Body of pancreas (tissue), 4 donors: Measurements from ENCODE around the gene PXDN. TPM values are rescaled to one million over a fixed set of nuclear protein-coding genes. Genes with fewer than 3 reads are reported as not detected.

ENCODE experiments used
- ATAC-seq: fragments of 150-250 bp; one replicate; pipeline ENCODE4 v1.9.1; 2016
- DNase-seq, 4 donors: peaks; one replicate each; pipeline ENCODE4 v3.0.0-alpha.2; 2019
- H3K27ac ChIP-seq, 4 donors: fragments of 200-600 bp; sonication (generic); 1 replicate in 3 of 4; 2 replicates in 1 of 4; pipeline versions ENCODE4 v1.5.1 to v1.6.1; 2016 to 2019; ENCODE audit warnings: mild to moderate bottlenecking in 1 of 4, mixed read lengths in 1 of 4, moderate library complexity in 1 of 4
- H3K27me3 ChIP-seq, 2 donors: fragments of 200-600 bp; sonication (generic); one replicate each; pipeline ENCODE4 v1.6.0; 2016; ENCODE audit warnings: mild to moderate bottlenecking in 1 of 2
- H3K36me3 ChIP-seq, 2 donors: fragments of 200-600 bp; sonication (generic); replicated peaks in 1 of 2; 2 replicates each; pipeline ENCODE4 v1.5.1; 2016; ENCODE audit warnings: low read depth in 2 of 2; ENCODE audit not compliant: insufficient read depth in 1 of 2
- H3K4me1 ChIP-seq: fragments of 200-600 bp; sonication (generic); one replicate; pipeline ENCODE4 v1.6.0; 2016
- H3K4me3 ChIP-seq, 2 donors: fragments of 200-600 bp; sonication (generic); 1 replicate in 1 of 2; 2 replicates in 1 of 2; pipeline ENCODE4 v1.5.1; 2016 to 2019
- H3K9me3 ChIP-seq, 3 donors: fragments of 200-600 bp; sonication (generic); 1 replicate in 2 of 3; 2 replicates in 1 of 3; pipeline ENCODE4 v1.5.1; 2016
- POLR2A ChIP-seq, 3 donors: fragments of 450-650 bp; IDR thresholded peaks; one replicate each; pipeline ENCODE4 v1.6.1; 2016; ENCODE audit warnings: antibody characterized with exemption in 3 of 3, mild to moderate bottlenecking in 2 of 3
- WGBS, 2 donors: methylation state at CpG; one replicate each; pipeline ENCODE4 v1.1.5; 2017; 5-methylcytosine and 5-hydroxymethylcytosine counted together
- intact Hi-C: fragments of 100-400 bp; cut with DNase I; formaldehyde crosslinking; loops from one replicate; pipeline ENCODE4 v1.15.1; 2023
- total RNA-seq, 2 donors: library from RNA; depleted of rRNA; stranded (reverse); fragments of >200 nt; gene quantifications; one replicate each; pipeline ENCODE4 v1.1.0, GENCODE V29; 2016
- TF ChIP-seq, protein P1 (sequence below), 7 experiments: fragments of 450-650 bp in 4 of 7; fragments of 200-600 bp in 3 of 7; sonication (generic) in 3 of 7; IDR thresholded peaks; one replicate each; pipeline ENCODE4 v1.5.1; 2016 to 2019; ENCODE audit warnings: antibody characterized with exemption in 7 of 7

The PXDN gene
- total RNA-seq, 2 donors from 2014 or later: 7.0 to 41.9 TPM

DNA sequence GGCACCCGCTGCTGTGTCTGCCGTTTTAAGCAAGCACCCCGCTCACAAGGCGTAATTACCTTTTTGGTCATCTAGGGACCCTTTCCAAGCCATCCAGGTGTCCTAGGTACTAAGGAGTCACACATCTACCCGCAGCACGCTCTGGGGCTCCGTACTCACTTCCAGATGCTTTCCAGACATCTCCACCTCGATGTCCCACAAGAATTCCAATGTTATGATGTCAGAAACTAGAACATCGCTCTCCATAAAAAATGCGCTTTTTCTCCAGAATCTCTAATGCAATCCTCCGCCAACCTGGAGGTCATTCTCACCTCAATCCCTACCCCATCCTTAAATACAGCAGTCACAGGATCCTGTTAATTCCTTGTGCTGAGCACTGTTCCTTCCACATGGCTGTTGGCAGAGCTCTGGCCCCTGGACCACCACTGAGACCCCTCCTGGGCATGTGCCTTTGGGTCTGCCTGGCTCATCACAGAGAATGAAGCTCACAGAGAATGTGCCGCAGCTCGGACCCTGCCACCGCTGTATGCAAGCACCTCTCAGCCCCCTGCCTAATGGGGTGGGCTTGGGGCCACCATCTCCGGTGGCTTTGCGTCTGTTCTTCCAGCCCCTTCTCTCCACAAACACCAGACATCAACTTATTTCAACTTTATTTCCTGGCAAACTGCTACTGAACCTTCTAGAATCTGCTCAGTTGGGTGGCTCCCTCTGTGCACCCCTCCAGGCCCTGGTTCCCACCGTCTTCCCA, 4.6 kb upstream of the PXDN start:
- DNase-seq: peak in 1 of 4 donors; percentile 6
- intact Hi-C loops: no loop called here
- Histone ChIP-seq H3K36me3 (no peaks in the 10 kb centered on the region), H3K9me3 (no peaks in the 10 kb centered on the region), H3K27ac (no peak overlapping the region), H3K27me3 (peaks cover 0 to 14% of the 10 kb centered on the region in 2 donors), H3K4me1 (peaks cover 11% of the 10 kb centered on the region), H3K4me3 (no peak overlapping the region)
- WGBS, 2 donors: 63 to 68% methylated on average over 17 of the region's 17 CpGs
- ATAC-seq: no peak
- TF ChIP-seq POLR2A (IDR thresholded peaks at IDR 0.05): no peak
- TF ChIP-seq, protein P1, sequence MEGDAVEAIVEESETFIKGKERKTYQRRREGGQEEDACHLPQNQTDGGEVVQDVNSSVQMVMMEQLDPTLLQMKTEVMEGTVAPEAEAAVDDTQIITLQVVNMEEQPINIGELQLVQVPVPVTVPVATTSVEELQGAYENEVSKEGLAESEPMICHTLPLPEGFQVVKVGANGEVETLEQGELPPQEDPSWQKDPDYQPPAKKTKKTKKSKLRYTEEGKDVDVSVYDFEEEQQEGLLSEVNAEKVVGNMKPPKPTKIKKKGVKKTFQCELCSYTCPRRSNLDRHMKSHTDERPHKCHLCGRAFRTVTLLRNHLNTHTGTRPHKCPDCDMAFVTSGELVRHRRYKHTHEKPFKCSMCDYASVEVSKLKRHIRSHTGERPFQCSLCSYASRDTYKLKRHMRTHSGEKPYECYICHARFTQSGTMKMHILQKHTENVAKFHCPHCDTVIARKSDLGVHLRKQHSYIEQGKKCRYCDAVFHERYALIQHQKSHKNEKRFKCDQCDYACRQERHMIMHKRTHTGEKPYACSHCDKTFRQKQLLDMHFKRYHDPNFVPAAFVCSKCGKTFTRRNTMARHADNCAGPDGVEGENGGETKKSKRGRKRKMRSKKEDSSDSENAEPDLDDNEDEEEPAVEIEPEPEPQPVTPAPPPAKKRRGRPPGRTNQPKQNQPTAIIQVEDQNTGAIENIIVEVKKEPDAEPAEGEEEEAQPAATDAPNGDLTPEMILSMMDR (IDR thresholded peaks at IDR 0.05): no peak

DNA sequence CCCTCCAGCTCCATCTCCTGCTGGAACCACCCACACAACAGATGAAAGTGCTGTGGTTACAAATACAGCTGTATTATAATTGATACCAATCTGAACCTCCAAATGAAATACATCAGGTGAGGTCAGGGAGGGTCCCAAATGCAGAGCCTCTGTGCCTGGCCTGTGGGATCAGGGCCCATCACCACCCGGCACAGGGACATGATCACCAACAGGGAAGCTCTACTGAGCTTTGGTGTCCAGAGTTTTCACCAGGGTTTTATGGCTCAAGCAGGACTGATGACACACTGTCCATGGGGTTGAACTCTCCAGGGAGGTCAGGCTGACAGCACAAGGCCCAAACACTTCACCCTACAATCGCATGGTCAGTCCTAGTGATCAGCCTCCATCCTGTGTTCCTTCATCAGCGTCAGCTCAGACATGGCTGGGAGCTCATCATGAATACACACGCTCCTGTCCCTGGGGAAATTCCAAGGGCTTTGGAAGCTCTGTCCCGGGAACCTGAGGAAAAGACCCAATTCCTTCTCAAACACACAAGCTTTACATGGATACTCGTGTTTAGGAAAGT, 3.9 kb upstream of the PXDN start:
- Histone ChIP-seq H3K4me3 (no peak overlapping the region), H3K4me1 (peaks cover 12% of the 10 kb centered on the region), H3K27ac (no peak overlapping the region), H3K9me3 (no peaks in the 10 kb centered on the region), H3K27me3 (peaks cover 0 to 14% of the 10 kb centered on the region in 2 donors), H3K36me3 (no peaks in the 10 kb centered on the region)
- intact Hi-C loops: no loop called here
- 25 to 47% methylated on average over 5 to 6 of the region's 6 CpGs for WGBS, 2 donors
- DNase-seq (no peak), ATAC-seq (no peak)
- no peak for TF ChIP-seq POLR2A (IDR thresholded peaks at IDR 0.05)
- TF ChIP-seq, protein P1 (IDR thresholded peaks at IDR 0.05): no peak

DNA sequence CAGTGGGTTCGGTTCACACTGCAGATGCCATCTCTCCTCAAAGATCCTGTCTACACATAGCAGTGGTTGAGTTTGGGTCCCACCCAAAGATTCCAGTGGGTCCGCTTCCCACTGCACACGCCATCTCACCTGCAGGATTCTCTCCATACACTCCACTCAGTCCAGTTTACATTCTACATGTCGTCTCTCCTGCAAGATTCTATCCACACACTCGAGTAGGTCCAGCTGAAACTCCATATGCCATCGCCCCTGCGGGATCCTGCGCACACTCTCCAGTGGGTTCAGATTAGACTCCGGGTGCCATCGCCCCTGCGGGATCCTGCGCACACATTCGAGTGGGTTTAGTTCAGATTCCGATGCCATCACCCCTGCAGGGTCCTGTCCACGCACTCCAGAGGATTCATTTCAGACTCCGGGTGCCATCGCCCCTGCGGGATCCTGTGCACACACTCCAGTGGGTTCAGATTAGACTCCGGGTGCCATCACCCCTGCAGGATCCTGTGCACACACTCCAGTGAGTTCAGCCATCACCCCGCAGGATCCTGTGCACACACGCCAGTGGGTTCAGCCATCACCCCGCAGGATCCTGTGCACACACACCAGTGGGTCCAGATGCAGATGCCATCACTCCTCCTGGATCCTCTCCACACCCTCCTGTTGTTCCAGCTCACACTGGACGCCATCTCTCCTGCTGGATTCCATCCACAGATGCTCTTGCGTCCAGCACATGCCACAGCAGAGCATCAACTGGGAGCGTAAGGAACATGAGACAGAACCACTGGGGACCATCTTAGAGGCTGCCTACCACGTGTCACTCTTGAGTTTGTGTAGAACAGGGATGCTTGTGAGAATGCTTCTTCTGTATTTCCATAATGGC, 3.0 kb upstream of the PXDN start:
- H3K27ac ChIP-seq: no peak overlapping the region
- peaks cover 20% of the 10 kb centered on the region for H3K4me1 ChIP-seq
- intact Hi-C loops: no loop called here
- DNase-seq (peak in 1 of 4 donors; percentile 2), ATAC-seq (no peak)
- no peak for TF ChIP-seq POLR2A (IDR thresholded peaks at IDR 0.05)
- TF ChIP-seq, protein P1 (IDR thresholded peaks at IDR 0.05): no peak
- no peaks in the 10 kb centered on the region for H3K9me3 ChIP-seq
- 54 to 61% methylated on average over 22 to 26 of the region's 26 CpGs for WGBS, 2 donors
- peaks cover 0 to 10% of the 10 kb centered on the region in 2 donors for H3K27me3 ChIP-seq
- H3K36me3 ChIP-seq: no peaks in the 10 kb centered on the region
- H3K4me3 ChIP-seq: no peak overlapping the region

DNA sequence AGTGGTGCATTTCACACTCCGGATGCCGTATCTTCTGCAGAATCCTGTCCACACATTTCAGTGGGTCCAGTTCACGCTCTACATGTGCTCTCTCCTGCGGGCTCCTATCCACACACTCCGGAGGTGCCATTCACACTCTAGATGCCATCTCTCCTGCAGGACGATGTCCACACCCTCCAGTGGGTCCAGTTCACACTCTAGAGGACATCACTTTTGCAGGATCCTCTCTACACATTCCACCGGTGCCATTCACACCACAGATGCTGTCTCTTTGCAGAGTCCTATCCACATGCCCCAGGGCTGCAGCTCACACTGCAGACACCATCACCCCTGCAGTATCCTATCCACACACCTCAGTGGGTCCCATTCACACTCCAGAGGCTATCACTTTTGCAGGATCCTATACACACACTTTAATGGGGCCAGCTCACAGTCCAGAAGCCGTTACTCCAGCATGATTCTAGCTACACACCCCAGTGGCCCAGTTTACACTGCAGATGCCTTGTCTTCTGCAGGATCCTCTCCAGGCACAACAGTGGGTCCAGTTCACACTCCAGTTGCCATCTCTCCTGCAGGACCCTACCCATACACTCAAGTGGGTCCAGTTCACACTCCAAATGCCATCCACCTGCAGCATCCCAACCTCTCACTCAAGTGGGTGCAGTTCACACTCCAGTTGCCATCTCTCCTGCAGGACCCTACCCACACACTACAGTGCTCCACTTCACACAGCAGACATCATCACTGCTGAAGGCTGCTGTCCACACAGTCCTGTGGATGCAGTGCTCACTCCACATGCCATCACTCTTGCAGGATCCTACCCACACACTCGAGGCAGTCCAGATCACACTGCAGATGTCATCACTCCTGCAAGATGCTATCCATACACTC, 2.1 kb upstream of the PXDN start:
- DNase-seq (peak in 1 of 4 donors; percentile 2), ATAC-seq (no peak)
- Histone ChIP-seq H3K36me3 (no peaks in the 10 kb centered on the region), H3K27me3 (peaks cover 0 to 10% of the 10 kb centered on the region in 2 donors), H3K27ac (no peak overlapping the region), H3K9me3 (no peaks in the 10 kb centered on the region), H3K4me1 (peaks cover 20% of the 10 kb centered on the region), H3K4me3 (no peak overlapping the region)
- no peak for TF ChIP-seq POLR2A (IDR thresholded peaks at IDR 0.05)
- TF ChIP-seq, protein P1 (IDR thresholded peaks at IDR 0.05): no peak
- intact Hi-C loops: no loop called here
- 67 to 74% methylated on average over 9 of the region's 9 CpGs for WGBS, 2 donors
